Fibroblast of skin of right quadriceps (primary cell): ENCODE results near the gene KLHDC9.
A peak's percentile ranks its signal among the peaks of the same experiment; 100 is the strongest.
"Not testable (repeated sequence)": the region's sequence is repeated elsewhere in the genome, so short reads cannot be mapped to it uniquely, and the experiment has no call there.

Experiments
- DNase-seq: peaks from one replicate; pipeline ENCODE4 v3.0.0-alpha.2; 2013

The KLHDC9 gene

DNA sequence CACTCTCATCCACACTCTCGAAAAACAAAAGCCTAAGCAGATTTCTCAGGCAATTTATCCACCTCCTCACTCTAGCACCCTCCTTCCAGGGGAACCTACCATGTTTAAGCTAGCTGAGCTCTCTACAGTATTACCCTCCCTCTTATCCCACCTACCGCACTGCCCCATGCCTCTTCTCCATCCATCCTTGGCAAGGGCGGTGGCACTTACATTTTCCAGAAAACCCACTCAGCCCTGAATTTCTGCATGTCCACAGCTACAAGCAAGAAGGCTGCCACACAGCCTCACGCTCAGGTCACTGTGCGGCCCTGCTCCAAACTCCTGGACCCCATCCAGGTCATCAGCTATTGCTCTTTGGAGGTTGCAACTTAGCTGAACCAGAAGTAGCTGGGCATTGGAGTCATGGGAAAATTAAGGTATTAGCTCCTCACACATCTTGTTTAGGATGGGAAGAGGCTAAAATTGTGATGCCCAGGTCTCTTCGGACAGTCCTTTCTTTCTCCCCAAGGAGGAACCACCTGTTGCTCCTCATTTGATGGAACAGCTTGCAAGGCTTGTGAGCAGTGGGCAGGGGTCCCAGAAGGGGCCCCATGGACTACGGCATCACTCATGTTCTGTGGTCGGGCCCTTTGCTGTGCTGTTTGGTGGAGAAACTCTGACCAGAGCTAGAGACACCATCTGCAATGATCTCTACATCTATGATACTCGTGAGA lies 1.1 kb downstream of the KLHDC9 start:
- no peak for DNase-seq

DNA sequence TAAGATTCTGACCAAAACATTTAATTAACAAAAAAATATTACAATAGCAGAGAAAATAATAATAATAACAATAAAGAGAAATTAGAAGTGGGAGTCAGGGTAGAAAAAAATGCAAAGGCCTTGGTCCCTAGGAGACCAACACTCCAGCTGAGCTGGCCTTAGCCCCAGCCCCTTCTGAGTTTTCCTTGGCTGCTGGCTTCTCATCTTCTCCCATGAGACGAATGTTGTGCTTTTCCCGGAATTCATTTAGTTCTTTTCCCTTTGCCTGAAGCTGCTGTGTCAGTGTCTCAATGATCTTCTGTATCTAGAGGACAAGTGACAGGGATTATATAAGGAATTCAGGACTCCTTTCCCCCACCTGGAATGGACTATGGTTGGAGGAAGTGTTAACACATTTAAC lies 2.4 kb downstream of the KLHDC9 start:
- no peak for DNase-seq

DNA sequence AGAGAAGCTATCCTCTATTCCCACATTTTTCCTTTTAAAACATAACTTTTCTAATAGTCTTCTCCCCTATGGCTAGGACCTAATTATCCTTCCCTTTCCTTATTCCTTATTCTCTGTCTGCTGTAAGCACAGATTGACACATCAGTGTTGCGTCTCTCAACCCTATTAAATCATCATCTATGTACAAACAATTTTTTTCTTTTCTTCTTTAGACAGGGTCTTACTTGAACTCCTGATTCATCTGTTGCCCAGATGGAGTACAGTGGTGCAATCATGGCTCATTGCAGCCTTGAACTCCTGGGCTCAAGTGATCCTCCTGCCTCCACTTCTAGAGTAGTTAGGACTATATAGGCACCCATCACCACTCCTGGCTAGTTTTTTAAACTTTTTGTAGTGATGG lies 8.3 kb downstream of the KLHDC9 start:
- DNase-seq, result no peak

DNA sequence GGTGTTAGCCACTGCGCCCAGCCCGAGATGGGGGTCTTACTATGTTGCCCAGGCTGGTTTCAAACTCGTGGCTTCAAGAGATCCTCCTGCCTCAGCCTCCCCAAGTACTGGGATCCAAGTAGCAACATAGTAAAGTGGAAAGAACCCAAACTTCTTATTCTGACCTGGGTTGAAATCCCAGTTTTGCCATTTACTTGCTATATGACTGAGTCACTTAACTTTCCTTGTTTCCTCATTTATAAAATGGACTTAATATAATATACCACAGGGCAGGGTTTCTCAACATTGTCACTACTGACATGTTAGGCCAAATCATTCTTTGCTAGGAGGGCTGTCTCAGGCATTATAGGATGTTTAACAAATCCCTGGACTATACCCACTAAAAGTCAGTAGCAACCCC lies 13.0 kb downstream of the KLHDC9 start:
- no peak for DNase-seq

DNA sequence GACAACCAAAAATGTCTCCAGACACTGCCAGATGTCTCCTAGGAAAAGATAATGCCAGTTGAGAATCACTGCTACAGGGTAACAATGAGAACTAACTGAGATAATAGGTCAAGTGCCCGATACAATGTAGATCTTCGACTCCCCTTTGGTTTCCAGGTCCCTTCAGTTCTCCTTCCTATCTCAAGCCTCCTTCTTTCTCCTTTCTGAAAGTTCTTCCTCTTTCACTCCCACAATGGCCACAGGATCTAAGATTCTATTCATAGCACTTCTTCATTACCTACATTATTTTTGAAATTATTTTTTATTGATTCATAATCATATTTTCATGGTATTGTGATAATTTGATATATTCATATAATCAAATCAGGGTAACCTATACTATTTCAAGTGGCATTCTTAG lies 13.4 kb downstream of the KLHDC9 start:
- no peak for DNase-seq

DNA sequence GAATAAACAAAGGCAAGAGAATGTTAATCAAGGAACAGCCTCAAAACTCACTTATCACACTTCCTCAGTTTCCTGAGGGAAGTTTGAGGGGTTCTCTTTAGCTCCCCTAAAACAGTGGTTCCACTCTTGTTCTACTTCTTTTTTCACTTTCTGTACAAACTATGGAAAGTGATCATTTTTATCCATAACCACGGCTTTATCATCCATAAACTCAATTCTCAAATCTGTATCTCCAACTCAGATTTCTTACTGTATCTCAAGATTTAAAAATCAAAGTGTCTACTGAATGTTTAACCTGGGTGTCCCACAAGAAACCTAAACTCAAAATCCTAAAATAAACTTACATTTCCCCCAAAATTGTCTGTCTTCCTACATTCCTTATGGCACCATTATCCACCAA lies 15.8 kb downstream of the KLHDC9 start:
- DNase-seq, result no peak

DNA sequence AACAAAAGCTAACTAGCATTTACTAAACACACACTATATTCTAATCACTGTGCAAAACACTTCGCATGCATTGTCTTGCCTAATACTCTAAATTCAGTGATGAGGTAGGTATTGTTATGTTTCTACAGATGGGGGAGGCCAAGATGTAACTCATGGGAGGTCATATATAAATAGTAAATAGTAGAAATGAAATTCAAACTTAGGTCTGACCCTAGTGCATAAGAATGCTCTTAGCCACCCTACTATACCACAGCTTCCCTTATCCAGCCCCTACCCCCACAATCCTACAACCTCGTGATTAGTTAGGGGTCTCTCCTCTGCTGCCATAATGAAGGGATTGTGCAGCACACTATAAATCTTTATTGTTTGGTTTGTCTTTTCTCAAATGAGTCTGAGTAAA lies 16.4 kb downstream of the KLHDC9 start:
- DNase-seq, result no peak

DNA sequence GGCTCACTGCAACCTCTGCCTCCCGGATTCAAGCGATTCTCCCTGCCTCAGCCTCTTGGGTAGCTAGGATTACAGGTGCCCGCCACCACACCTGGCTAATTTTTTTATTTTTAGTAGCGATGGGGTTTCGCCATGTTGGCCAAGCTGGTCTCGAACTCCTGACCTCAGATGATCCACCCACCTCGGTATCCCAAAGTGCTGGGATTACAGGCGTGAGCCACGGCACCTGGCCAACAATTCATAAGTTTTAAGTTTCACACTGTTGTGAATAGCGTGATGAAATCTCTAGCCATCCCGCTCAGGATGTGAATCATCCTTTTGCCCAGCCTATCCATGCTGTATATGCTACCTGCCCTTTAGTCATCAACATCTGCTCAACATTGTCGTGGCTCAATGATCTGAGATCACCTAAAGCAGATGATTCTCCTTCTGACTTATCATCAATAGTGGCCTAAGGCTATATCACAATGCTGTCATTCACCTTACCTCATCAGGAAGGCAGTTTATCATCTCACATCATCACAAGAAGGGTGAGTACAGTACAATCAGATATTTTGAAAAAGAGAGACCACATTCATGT lies 17.1 kb downstream of the KLHDC9 start:
- DNase-seq, result peak; percentile 79

DNA sequence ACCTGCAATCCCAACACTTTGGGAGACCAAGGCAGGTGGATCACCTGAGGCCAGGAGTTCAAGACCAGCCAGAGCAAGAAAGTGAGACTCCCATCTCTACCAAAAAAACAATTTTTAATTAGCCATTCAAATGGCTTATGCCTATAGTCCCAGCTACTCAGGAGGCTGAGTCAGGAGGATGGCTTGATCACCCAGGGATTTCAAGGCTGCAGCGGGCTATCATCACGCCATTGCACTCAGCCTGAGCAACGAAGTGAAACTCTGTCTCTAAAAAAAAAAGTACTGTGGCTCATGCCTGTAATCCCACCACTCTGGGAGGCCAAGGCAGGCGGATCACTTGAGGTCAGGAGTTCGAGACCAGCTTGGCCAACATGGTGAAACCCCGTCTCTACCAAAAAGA lies 17.8 kb downstream of the KLHDC9 start:
- not testable (repeated sequence) for DNase-seq

DNA sequence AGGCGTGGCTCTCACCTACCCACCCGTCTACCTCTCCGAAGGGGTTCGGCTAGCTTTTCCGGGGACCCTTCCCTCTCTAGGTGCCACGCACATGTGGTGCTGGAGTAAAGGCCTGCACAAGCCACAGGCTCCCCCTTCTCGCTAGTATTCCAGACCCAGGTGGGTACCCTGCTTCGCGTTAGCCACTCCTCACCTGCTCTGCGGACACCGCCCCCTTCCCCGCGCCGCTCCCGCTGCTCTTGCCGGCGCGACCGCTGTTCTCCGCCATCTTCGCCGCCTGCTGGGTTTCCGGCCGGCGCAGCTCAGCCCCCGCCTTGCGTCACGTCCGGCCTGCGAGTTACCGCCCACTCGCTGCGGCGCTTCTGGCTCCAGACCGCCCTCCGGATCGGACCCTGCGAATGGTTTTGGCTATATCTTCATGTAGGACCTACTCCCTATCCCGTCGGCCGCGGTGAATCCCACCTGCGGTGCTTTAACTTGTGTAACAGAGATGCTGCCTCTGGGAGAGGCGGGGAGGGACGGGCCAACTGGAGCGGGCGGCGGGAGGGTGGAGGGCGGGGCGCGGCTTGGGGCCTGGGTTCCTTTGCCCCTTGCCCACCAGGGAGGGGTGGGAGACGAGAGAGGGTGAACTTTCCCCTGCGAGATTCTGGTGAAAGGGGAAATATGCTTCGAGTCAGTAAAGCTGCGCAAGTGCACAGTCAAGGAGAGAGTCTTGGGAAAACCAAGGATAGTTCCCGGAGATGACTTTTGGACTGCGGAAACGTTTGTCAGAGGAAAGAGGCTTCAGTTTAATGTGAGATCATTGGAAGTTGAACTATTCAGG lies 19.8 kb downstream of the KLHDC9 start, which contains the start of the genes NIT1 and PFDN2:
NIT1 (plus strand) TSS at position 347 of the 823 bp plus-strand sequence; CDS start at position 419, 72 bp downstream.
PFDN2 (minus strand) TSS at position 279 of the 823 bp plus-strand sequence; CDS start at position 268, 11 bp downstream.
- peak; percentile 75 for DNase-seq

DNA sequence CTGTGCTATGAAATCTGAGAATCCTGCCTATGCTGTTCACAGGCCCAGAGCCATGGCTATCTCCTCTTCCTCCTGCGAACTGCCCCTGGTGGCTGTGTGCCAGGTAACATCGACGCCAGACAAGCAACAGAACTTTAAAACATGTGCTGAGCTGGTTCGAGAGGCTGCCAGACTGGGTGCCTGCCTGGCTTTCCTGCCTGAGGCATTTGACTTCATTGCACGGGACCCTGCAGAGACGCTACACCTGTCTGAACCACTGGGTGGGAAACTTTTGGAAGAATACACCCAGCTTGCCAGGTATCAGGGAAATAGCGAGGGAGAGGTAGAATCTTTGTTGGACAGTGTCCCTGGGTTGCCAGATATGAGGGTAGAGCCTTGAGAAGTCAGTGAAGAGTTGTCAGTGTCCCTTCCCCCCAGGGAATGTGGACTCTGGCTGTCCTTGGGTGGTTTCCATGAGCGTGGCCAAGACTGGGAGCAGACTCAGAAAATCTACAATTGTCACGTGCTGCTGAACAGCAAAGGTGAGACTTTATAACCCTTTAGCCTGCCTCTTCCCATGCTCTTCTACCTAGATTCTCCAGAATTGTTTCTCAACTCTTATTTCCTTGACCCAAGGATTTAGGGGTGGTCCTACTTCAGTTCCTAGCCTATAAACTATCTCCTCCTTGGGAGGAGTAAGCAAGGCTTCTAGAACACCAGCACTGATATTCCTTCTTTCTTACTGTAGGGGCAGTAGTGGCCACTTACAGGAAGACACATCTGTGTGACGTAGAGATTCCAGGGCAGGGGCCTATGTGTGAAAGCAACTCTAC lies 21.1 kb downstream of the KLHDC9 start:
- peak; percentile 61 for DNase-seq

DNA sequence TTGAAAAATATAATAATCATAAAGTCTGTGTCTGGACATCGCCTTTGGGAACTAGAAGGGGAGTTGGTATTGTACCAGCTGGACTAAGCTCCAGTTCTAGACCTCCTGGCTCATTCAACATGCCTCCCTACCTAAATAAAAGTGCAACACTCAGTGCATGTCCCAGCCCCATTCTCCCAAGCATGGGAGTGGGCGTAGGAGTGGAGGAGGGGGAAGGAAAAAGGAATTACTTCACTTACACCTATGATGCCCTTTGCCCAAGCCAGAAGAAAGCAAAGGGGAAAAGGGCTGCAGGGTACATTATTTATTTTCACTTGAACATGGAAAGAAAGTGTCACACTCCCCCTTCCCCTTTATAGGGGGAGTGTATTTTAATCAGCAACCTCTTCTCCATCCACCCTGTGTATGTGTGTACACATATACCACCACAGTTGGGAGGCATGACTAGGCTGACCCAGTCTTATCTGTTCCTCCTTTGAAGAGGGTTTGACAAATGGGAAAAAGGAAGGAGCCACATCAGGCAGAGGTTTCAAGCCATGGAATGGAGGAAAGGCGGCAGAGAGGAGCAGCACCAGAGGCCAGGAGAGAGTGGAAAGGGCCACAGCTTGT lies 23.0 kb downstream of the KLHDC9 start:
- no peak for DNase-seq

DNA sequence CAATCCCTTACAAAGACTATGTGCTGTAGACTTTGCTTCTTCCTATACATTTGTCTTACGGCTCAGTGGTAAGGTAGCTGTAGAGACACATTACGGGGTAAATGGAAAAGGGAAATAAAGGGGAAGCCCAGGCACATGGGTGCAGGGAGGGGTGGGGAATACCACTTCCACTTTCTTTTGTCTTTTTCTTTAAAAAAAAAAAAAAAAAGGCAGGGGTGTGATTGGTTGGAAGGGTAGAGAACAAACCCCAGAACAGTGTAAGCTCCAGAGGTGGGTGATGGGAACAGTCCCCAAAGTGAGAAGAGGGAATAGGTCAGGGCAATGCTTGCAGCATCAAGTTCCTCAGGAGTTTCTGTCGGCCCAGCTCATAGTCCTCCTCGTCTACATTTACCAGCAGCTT lies 23.7 kb downstream of the KLHDC9 start:
- no peak for DNase-seq

DNA sequence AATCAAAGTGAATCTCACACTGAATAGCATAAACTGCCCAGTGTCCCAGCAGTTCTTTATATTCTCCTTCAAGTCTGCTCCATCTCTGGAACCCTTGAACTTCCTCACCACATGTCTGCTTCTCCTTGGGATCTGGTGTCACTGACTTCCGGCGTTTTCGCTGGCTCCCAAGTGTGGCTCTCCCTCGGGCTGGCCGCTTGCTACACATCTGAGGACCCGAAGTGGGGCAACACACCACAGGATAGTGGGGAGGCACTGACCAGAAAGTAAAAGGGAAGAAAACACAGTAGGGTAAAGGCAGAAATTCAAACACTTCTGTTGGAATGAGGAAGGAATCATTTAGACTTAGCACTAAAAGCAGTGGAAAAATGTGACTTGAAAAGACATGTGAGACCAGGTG lies 24.8 kb downstream of the KLHDC9 start:
- DNase-seq, result no peak

DNA sequence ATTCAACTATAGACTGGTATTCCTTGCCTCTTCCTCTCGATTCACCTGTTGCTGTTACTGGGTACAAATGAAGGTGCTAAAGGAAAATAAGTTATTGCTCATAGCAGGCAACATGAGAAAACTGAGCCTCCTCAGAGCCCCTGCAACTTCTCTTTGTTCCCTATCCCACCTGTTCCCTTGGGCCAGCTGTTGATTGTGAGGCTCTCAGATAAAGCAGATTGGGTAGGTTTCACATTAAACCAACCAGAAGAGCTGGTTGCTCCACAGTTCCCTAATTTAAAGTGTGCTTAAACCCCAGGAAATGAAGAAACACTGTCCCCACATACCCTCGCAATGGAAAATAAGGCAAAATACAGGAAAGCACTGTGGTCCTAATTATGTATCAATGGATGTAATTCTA lies 29.5 kb downstream of the KLHDC9 start:
- DNase-seq, result no peak

DNA sequence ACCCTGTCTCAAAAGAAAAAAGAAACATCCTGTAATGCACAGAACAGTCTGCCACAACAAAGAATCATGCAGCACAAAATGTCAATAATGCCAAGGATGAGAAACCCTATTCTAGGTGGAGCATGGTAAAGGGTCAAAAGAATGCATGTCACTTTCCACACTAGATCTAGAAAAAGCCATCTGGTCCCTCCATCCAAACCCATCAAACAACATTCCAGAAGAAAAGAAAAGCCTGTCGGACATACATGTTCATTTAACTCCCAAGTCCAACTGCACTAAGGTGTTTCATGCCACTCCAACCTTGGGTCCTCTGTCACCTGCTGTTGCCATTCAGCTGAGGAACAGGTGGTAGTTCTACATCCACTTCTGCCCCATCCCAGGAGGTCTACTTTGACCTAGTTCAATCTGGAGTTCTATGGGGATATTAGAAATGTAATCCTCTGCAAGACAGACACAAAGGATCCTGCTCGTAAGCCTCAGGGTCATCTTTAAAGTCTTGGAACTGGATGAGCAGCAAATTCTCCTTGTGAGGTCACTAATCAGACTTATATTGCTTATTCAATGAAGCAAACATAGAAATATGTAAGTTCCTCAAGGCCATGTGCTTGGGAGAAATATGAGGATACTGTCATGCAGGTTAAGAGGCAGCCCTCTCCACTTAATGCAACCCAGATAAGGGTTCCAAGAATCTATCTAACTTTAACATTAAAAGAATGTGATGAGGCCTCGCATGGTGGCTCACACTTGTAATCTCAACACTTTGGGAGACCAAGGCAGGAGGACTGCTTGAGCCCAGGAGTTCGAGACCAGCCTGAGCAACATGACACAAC lies 30.6 kb downstream of the KLHDC9 start:
- DNase-seq, result no peak

DNA sequence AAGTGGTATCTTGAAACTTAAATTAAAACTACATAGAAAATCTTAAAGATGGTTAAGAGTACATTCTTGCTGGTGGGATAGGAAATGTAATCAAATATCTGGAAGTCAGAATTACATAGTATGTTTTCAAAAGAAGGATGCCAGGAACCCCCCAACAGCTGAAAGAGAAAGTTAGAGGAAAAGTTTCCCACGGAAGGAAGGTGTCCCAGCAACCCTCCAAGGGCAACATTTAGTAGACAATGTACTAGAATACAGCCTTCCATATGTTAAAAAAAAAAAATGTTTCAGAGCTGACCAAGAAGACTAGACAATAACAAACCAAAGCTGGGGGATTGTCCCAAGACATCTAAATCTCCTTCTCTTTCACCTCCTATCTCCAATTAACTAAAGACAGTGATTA lies 32.1 kb downstream of the KLHDC9 start:
- no peak for DNase-seq

DNA sequence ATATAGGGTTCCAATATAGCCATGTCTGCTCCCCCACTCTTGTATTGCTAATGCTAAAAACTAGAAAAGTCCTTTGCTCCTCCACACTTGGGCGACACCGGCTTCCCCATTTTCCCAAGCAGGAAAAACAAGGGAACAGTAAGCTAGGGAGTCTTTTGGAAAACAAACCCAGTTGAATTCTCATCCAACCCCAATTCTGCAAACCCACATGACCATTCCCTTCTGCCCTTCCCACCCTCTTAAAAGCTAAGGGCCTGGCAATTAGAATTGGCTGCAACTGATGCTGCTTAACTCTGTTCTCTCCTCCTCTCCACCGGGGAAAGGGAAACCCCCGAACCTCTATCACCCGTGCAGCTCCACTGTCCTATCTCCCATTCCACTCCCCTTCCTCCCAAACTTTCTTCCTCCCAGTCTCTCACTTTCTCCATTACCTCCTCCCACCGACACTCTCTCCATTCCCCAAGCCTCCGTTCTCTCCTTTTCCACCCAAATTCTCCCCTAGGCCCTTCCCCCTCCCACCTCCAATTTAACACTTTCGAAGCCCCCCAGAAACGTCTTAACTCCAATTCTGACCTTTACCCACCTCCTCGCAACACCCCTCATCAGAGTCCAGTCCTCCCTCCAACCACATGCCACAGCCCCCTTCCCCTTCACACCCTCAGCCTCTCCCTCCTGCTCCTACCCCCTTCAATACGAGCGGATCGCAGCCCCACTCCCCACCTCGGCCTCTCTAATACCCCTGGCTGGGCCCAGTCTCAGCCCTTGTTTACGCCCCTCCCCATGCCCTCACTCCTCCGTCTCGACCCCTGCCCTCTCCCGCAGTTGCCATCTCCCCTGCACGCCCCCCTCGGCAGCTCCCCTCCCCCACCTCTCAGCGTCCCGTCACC lies 33.6 kb downstream of the KLHDC9 start:
- no peak for DNase-seq

DNA sequence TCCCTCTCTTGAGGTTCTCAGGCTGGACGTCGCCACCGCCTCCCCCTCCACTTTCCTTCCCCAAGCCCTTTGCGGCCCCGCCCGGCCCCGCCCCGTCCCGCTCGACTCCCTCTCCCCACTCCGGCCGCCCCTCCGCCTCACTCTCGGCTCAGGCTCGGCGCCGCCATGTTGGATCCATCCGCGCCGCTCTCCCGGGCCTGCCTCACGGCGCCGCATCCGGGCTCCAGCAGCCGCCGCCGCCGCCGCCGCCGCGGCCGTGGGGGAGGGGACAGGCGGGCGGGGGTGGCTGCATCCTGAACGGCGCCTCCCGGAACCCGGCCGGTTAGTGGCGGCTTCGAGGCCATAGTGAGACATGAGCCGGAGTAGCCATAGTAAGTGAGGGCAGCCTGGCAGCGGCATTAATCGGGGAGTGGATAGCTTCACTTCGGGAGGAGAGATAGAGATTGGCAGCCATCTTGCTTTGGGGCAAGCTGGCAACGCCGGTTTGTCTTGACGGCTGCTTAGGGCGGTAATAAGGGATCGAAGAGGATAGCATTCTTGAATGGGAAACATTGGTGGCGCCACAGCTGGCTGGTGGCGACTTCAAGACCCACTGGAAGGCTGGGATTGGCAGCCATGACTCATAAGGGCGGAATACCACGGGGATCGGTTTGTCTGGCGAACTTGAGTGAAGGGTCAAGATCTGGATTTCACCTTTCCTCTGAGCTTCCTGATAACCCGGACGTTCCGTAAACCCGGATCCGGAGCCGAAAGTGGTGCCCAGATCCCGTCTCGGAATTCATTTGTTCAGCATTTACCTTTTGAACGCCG lies 34.5 kb downstream of the KLHDC9 start, which contains the start of gene DEDD:
DEDD (minus strand) TSS at position 258 of the 810 bp plus-strand sequence. CDS start 8,205 bp downstream, outside the sequence.
- peak; percentile 98 for DNase-seq
